NB4 (cell line): Measurements from ENCODE around the gene WSCD2.

Experiments
- CTCF ChIP-seq: IDR thresholded peaks from one replicate; pipeline ENCODE4 v1.5.1; 2012; ENCODE audit warnings: low read depth, low read length
- MYC ChIP-seq: IDR thresholded peaks from 2 replicates; pipeline ENCODE4 v1.6.1; 2011; ENCODE audit warnings: low read depth, low read length
- POLR2A ChIP-seq: IDR thresholded peaks from 2 replicates; pipeline ENCODE4 v1.6.1; 2011; ENCODE audit warnings: mild to moderate bottlenecking; ENCODE audit not compliant: insufficient read length; ENCODE audit errors: extremely low read depth
- TF ChIP-seq, protein P1 (sequence below): IDR thresholded peaks from 2 replicates; pipeline ENCODE4 v1.6.1; 2011; ENCODE audit warnings: low read depth, low read length

- TF ChIP-seq CTCF (no peak), POLR2A (no peak), MYC (no peak)
- TF ChIP-seq, protein P1, sequence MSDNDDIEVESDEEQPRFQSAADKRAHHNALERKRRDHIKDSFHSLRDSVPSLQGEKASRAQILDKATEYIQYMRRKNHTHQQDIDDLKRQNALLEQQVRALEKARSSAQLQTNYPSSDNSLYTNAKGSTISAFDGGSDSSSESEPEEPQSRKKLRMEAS: no peak
Observed at GRCh38 chr12:108139454-108139853, 10.4 kb downstream of the WSCD2 start.
